Cardiac muscle cell (in vitro differentiated cells and primary cell): ENCODE data around the gene FAM120C. TPM values are rescaled to one million over a fixed set of nuclear protein-coding genes. Genes with fewer than 3 reads are reported as not detected.
A peak's percentile ranks its signal among the peaks of the same experiment; 100 is the strongest.

ENCODE experiments used
- DNase-seq, 2 donors: peaks; one replicate each; pipeline versions ENCODE4 v3.0.0 to v3.0.0-alpha.2; 2010 to 2017; ENCODE audit warnings: low read depth in 1 of 2, low spot score in 1 of 2
- H3K27ac ChIP-seq: fragments of 200-600 bp; sonication (generic); 2 replicates; pipeline ENCODE4 v1.5.1; 2016
- H3K27me3 ChIP-seq: fragments of 200-600 bp; sonication (generic); 2 replicates; pipeline ENCODE4 v1.6.0; 2016; ENCODE audit warnings: control low read depth
- H3K36me3 ChIP-seq: fragments of 200-600 bp; sonication (generic); 2 replicates; pipeline ENCODE4 v1.5.1; 2016; ENCODE audit warnings: control low read depth
- H3K4me1 ChIP-seq: fragments of 200-600 bp; sonication (generic); 2 replicates; pipeline ENCODE4 v1.8.1; 2017; ENCODE audit warnings: low read depth, mild to moderate bottlenecking, mixed run types
- H3K4me3 ChIP-seq: fragments of 200-600 bp; sonication (generic); 2 replicates; pipeline ENCODE4 v1.5.1; 2016; ENCODE audit warnings: mild to moderate bottlenecking
- H3K9me3 ChIP-seq: fragments of 200-600 bp; sonication (generic); 2 replicates; pipeline ENCODE4 v1.5.1; 2017; ENCODE audit warnings: low read depth, mild to moderate bottlenecking, control low read depth
- CTCF ChIP-seq: IDR thresholded peaks from 2 replicates; pipeline ENCODE4 v1.5.1; 2012; ENCODE audit warnings: low read depth, mild to moderate bottlenecking, low read length
- polyA plus RNA-seq: library from polyadenylated mRNA; unstranded; fragments of >200 nt; fragmentation: Nextera tagmentation; extraction: Ambion mirVana; gene quantifications from 2 replicates; pipeline ENCODE4 v1.2.1, GENCODE V29; 2016
- total RNA-seq: library from RNA; depleted of rRNA; stranded (reverse); fragments of >200 nt; gene quantifications from 2 replicates; pipeline ENCODE4 v1.2.3, GENCODE V29; 2016

FAM120C gene
- total and polyA plus RNA-seq, 2 experiments from 2014 or later = 9.5 to 14.6 TPM

GRCh38 chrX:54198262-54198661, 15.2 kb upstream of the FAM120C start:
- Histone ChIP-seq H3K9me3 (no peaks in the 10 kb centered on the region), H3K4me3 (no peak overlapping the region), H3K4me1 (no peaks in the 10 kb centered on the region), H3K36me3 (no peaks in the 10 kb centered on the region), H3K27ac (no peak overlapping the region), H3K27me3 (no peaks in the 10 kb centered on the region)
- no peak for TF ChIP-seq CTCF
- peak in 1 of 2 donors; percentile 12 for DNase-seq

GRCh38 chrX:54194982-54195588, 12.0 kb upstream of the FAM120C start:
- no peak for DNase-seq
- no peaks in the 10 kb centered on the region for H3K27me3 ChIP-seq
- TF ChIP-seq CTCF = no peak
- H3K4me3 ChIP-seq = no peak overlapping the region
- no peaks in the 10 kb centered on the region for H3K4me1 ChIP-seq
- H3K36me3 ChIP-seq = no peaks in the 10 kb centered on the region
- no peak overlapping the region for H3K27ac ChIP-seq
- no peaks in the 10 kb centered on the region for H3K9me3 ChIP-seq

GRCh38 chrX:54193085-54193821, 10.2 kb upstream of the FAM120C start:
- no peaks in the 10 kb centered on the region for H3K4me1 ChIP-seq
- no peak for DNase-seq
- H3K4me3 ChIP-seq = no peak overlapping the region
- TF ChIP-seq CTCF = no peak
- no peaks in the 10 kb centered on the region for H3K36me3 ChIP-seq
- H3K27ac ChIP-seq = no peak overlapping the region
- H3K9me3 ChIP-seq = no peaks in the 10 kb centered on the region
- H3K27me3 ChIP-seq = no peaks in the 10 kb centered on the region

GRCh38 chrX:54184474-54184873, 1.4 kb upstream of the FAM120C start:
- H3K4me1 ChIP-seq = peaks cover 16% of the 10 kb centered on the region
- H3K9me3 ChIP-seq = no peaks in the 10 kb centered on the region
- H3K27ac ChIP-seq = no peak overlapping the region
- no peak overlapping the region for H3K4me3 ChIP-seq
- no peak for DNase-seq
- no peak for TF ChIP-seq CTCF
- H3K36me3 ChIP-seq = no peaks in the 10 kb centered on the region
- no peaks in the 10 kb centered on the region for H3K27me3 ChIP-seq

- no peak for TF ChIP-seq CTCF
- H3K9me3 ChIP-seq = no peaks in the 10 kb centered on the region
- peak overlapping the region; percentile 83 for H3K27ac ChIP-seq
Observed at GRCh38 chrX:54182194-54182863, 725 bp downstream of the FAM120C start.

More at GRCh38 chrX:54182194-54182863, 725 bp downstream of the FAM120C start:
- no peaks in the 10 kb centered on the region for H3K36me3 ChIP-seq
- H3K4me1 ChIP-seq = peaks cover 19% of the 10 kb centered on the region
- peak overlapping the region; percentile 86 for H3K4me3 ChIP-seq
- H3K27me3 ChIP-seq = no peaks in the 10 kb centered on the region
- peak; percentile 28 to 34 for DNase-seq
